ENCODE results near the gene AGAP9. TPM values are rescaled to one million over a fixed set of nuclear protein-coding genes. Genes with fewer than 3 reads are reported as not detected.

Gene AGAP9
- total and polyA plus RNA-seq, 2 of the 8 experiments (the other 6 are each of a cell fraction or from before 2014, with no cell fraction given), result 7.2 to 9.3 TPM

GRCh38 chr10:47451998-47452494, 71.4 kb downstream of the AGAP9 start:
- Histone ChIP-seq H2BK20ac (ENCODE audit: low read length) (no peak overlapping the region), H3K4ac (replicated peaks; ENCODE audit: insufficient read length, low read depth, low read length) (no peak overlapping the region), H2AK5ac (ENCODE audit: low read depth, low read length) (no peak overlapping the region), H2AFZ (ENCODE audit: low read length) (0 out of 2 replicates have a peak overlapping the region, but pooled peaks have one; percentile 40), H2BK120ac (replicated peaks; ENCODE audit: low read depth, low read length) (no peak overlapping the region), H3K79me1 (ENCODE audit: low read depth, low read length) (no peaks in the 10 kb centered on the region), H3K9ac (replicated peaks in 1 of 4; ENCODE audit: extremely low read depth in 1 of 4, low read depth in 3 of 4, low read length in 3 of 4) (no peak overlapping the region), H3K27me3 (replicated peaks in 1 of 4; ENCODE audit: control insufficient read depth in 3 of 4, extremely low read depth in 1 of 4, insufficient read depth in 3 of 4, low read length in 3 of 4) (no peaks in the 10 kb centered on the region), H2BK15ac (ENCODE audit: low read length) (peak overlapping the region; percentile 72; the same call in 1 of the 2 replicates), H2BK5ac (ENCODE audit: low read depth, low read length) (0 out of 2 replicates have a peak overlapping the region, but pooled peaks have one; percentile 35), H4K8ac (ENCODE audit: extremely low read depth, insufficient read depth, low read length) (no peak overlapping the region), H3K36me3 (ENCODE audit: control insufficient read depth in 2 of 4, insufficient read depth in 4 of 4, low read length in 3 of 4) (no peaks in the 10 kb centered on the region), H3K4me2 (ENCODE audit: insufficient read depth in 1 of 2, low read depth in 2 of 2, low read length in 2 of 2) (no peak overlapping the region), H3K56ac (replicated peaks; ENCODE audit: insufficient read length, low read depth, low read length) (no peak overlapping the region), H4K91ac (replicated peaks; ENCODE audit: insufficient read length, low read length) (no peak overlapping the region), H2BK12ac (ENCODE audit: low read depth, low read length) (0 out of 2 replicates have a peak overlapping the region, but pooled peaks have one; percentile 39), H3K23ac (ENCODE audit: insufficient read length) (no peak overlapping the region), H3K9me3 (ENCODE audit: insufficient read depth in 2 of 2, low read depth in 1 of 2, low read length in 1 of 2) (no peaks in the 10 kb centered on the region), H3K23me2 (ENCODE audit: low read depth, low read length) (peaks cover 13% of the 10 kb centered on the region), H3K27ac (ENCODE audit: low read depth, low read length) (no peak overlapping the region), H3K4me3 (ENCODE audit: extremely low read depth in 1 of 4, insufficient read depth in 2 of 4, low read depth in 3 of 4, low read length in 4 of 4) (no peak overlapping the region), H3K79me2 (ENCODE audit: control insufficient read depth in 1 of 2, insufficient read depth in 2 of 2, low read length in 2 of 2) (no peaks in the 10 kb centered on the region), H4K5ac (ENCODE audit: insufficient read length, low read depth, low read length) (no peak overlapping the region), H3K4me1 (replicated peaks in 1 of 4; ENCODE audit: control insufficient read depth in 3 of 4, insufficient read depth in 4 of 4, low read length in 3 of 4) (peaks cover 0 to 7% (median 3%) of the 10 kb centered on the region in 4 experiments; a peak in 4 of 7 replicates), H4K20me1 (replicated peaks in 1 of 2; ENCODE audit: control insufficient read depth in 1 of 2, insufficient read depth in 2 of 2, low read length in 2 of 2) (peaks cover 0 to 9% of the 10 kb centered on the region in 2 experiments), H3K14ac (ENCODE audit: insufficient read length) (no peak overlapping the region), H3K18ac (ENCODE audit: extremely low read depth, low read length) (peak overlapping the region; percentile 19; the same call in 1 of the 2 replicates)
- POLR2A ChIA-PET (ENCODE audit: partially characterized antibody), result no interaction called here
- CTCF ChIA-PET (ENCODE audit: partially characterized antibody), result interaction anchor here (0.8 to 1.3 kb wide), 3 partner anchors 10 to 90 kb away, joined by 3 read pairs; no protein-coding TSS in a partner anchor
- TF ChIP-seq CBX8 (IDR thresholded peaks at IDR 0.05; ENCODE audit: borderline replicate concordance, low read depth, low read length), result no peak
- TF ChIP-seq NRF1 (IDR thresholded peaks at IDR 0.05; ENCODE audit: low read depth, low read length), result no peak
- no peak for TF ChIP-seq POU5F1 (IDR thresholded peaks at IDR 0.05; ENCODE audit: low read depth, low read length)
- no peak for TF ChIP-seq SIRT6 (IDR thresholded peaks at IDR 0.05; ENCODE audit: low read length)
- no peak for TF ChIP-seq JUN (IDR thresholded peaks at IDR 0.05; ENCODE audit: low read depth, low read length)
- no peak for TF ChIP-seq CHD2 (IDR thresholded peaks at IDR 0.05; ENCODE audit: low read length)
- no peak for TF ChIP-seq NANOG (IDR thresholded peaks at IDR 0.05; ENCODE audit: insufficient read depth, low read depth, low read length, poor library complexity, severe bottlenecking)
- no peak for TF ChIP-seq SIN3A (conservative IDR thresholded peaks at IDR 0.05 in 1 of 2, IDR thresholded peaks at IDR 0.05 in 1 of 2; ENCODE audit: low read depth in 1 of 2, low read length in 2 of 2)
- no peak for TF ChIP-seq TEAD4 (IDR thresholded peaks at IDR 0.05; ENCODE audit: low read depth, low read length)
- TF ChIP-seq CBX5 (IDR thresholded peaks at IDR 0.05; ENCODE audit: low read depth, low read length), result no peak
- no peak for TF ChIP-seq BACH1 (IDR thresholded peaks at IDR 0.05; ENCODE audit: low read length)
- no peak for DNase-seq (ENCODE audit: low read depth in 1 of 2, low spot score in 2 of 2)
- 79% methylated on average over 6 of the region's 7 CpGs; no CpG with 5 or more reads in 1 of the 2 experiments for WGBS, 2 experiments (ENCODE audit: extremely low coverage in 1 of 2, insufficient coverage in 1 of 2, insufficient read length in 1 of 2, insufficient replicate concordance in 2 of 2, low coverage in 1 of 2, low lambda C conversion rate in 2 of 2, missing lambda C conversion rate in 1 of 2)
- FAIRE-seq, result no peak
